GM19328 (cell line): ENCODE data around the gene HCST.
A peak's percentile ranks its signal among the peaks of the same experiment; 100 is the strongest.
"Not testable (repeated sequence)": the region's sequence is repeated elsewhere in the genome, so short reads cannot be mapped to it uniquely, and the experiment has no call there.

Experiments used
- ATAC-seq: cut with Tn5 transposase; IDR thresholded peaks from one replicate; pipeline ENCODE4 v1.9.1; 2021; ENCODE audit warnings: mild to moderate bottlenecking, moderate library complexity; ENCODE audit not compliant: unreplicated experiment

HCST gene

GRCh38 chr19:35903550-35904179 is 1.3 kb downstream of the HCST start:
- ATAC-seq, result no peak

- ATAC-seq, result no peak
These were observed 2.2 kb downstream of the HCST start for GRCh38 chr19:35904311-35905068.

- no peak for ATAC-seq
These were observed 2.9 kb downstream of the HCST start for GRCh38 chr19:35905178-35905727.

- no peak for ATAC-seq
These were observed 5.0 kb downstream of the HCST start for GRCh38 chr19:35907377-35907745.

GRCh38 chr19:35908010-35908441 is 5.7 kb downstream of the HCST start, which contains the start of gene TYROBP:
Gene TYROBP, minus strand, starts transcription at chr19:35908295. Its CDS starts 67 bp downstream, at chr19:35908228.
- no peak for ATAC-seq

- ATAC-seq, result no peak
These were observed 6.8 kb downstream of the HCST start for GRCh38 chr19:35908973-35909683.

- no peak for ATAC-seq
These were observed 7.3 kb downstream of the HCST start for GRCh38 chr19:35909684-35910035.

- ATAC-seq, result not testable (repeated sequence)
These were observed 8.0 kb downstream of the HCST start for GRCh38 chr19:35910355-35910754.

- no peak for ATAC-seq
These were observed 8.8 kb downstream of the HCST start for GRCh38 chr19:35911173-35911572.

- ATAC-seq, result no peak
These were observed 9.5 kb downstream of the HCST start for GRCh38 chr19:35911790-35912189.

GRCh38 chr19:35913589-35913988 is 11.3 kb downstream of the HCST start:
- ATAC-seq, result no peak

- ATAC-seq, result no peak
These were observed 13.1 kb downstream of the HCST start for GRCh38 chr19:35915443-35915842.

- no peak for ATAC-seq
These were observed 17.0 kb downstream of the HCST start for GRCh38 chr19:35919306-35919705.

- no peak for ATAC-seq
These were observed 18.7 kb downstream of the HCST start for GRCh38 chr19:35921012-35921411.

GRCh38 chr19:35925501-35925900 is 23.2 kb downstream of the HCST start:
- no peak for ATAC-seq

GRCh38 chr19:35928507-35928906 is 26.2 kb downstream of the HCST start:
- no peak for ATAC-seq

- no peak for ATAC-seq
These were observed 27.5 kb downstream of the HCST start for GRCh38 chr19:35929876-35930275.

- peak; percentile 94 for ATAC-seq
These were observed 29.0 kb downstream of the HCST start for GRCh38 chr19:35931161-35931873.

GRCh38 chr19:35931874-35932202 is 29.5 kb downstream of the HCST start:
- ATAC-seq, result no peak

GRCh38 chr19:35932291-35932936 is 30.1 kb downstream of the HCST start:
- no peak for ATAC-seq
